Measurements from ENCODE around the gene KRTCAP2.

GRCh38 chr1:155205035-155205434 lies 31.9 kb upstream of the KRTCAP2 start:
- TF ChIP-seq, protein P1, sequence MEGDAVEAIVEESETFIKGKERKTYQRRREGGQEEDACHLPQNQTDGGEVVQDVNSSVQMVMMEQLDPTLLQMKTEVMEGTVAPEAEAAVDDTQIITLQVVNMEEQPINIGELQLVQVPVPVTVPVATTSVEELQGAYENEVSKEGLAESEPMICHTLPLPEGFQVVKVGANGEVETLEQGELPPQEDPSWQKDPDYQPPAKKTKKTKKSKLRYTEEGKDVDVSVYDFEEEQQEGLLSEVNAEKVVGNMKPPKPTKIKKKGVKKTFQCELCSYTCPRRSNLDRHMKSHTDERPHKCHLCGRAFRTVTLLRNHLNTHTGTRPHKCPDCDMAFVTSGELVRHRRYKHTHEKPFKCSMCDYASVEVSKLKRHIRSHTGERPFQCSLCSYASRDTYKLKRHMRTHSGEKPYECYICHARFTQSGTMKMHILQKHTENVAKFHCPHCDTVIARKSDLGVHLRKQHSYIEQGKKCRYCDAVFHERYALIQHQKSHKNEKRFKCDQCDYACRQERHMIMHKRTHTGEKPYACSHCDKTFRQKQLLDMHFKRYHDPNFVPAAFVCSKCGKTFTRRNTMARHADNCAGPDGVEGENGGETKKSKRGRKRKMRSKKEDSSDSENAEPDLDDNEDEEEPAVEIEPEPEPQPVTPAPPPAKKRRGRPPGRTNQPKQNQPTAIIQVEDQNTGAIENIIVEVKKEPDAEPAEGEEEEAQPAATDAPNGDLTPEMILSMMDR (IDR thresholded peaks at IDR 0.05), result no peak
- TF ChIP-seq POLR2A (IDR thresholded peaks at IDR 0.05) (no peak), EP300 (IDR thresholded peaks at IDR 0.05) (no peak)
